Naive B cell (primary cell): Measurements from ENCODE around the gene PHLDB3. TPM values are rescaled to one million over a fixed set of nuclear protein-coding genes. Genes with fewer than 3 reads are reported as not detected.

Experiments used
- ATAC-seq, 2 donors: fragments of 150-1000 bp; cut with Tn5 transposase; 2 replicates each; pipeline ENCODE4 v1.10.0; 2021; ENCODE audit warnings: low read depth in 2 of 2, mild to moderate bottlenecking in 2 of 2, moderate library complexity in 2 of 2
- DNase-seq: peaks from one replicate; pipeline ENCODE4 v3.0.0; 2022
- H3K27ac Mint-ChIP-seq, 6 donors: one replicate each; pipeline ENCODE4 v1.8.0; 2020 to 2022; ENCODE audit warnings: mild to moderate bottlenecking in 6 of 6, mixed read lengths in 6 of 6, moderate library complexity in 5 of 6, inconsistent platforms in 2 of 6
- H3K27me3 Mint-ChIP-seq, 3 donors: one replicate each; pipeline ENCODE4 v1.8.0; 2021 to 2022; ENCODE audit warnings: mixed read lengths in 3 of 3, mild to moderate bottlenecking in 1 of 3
- H3K36me3 Mint-ChIP-seq, 2 donors: one replicate each; pipeline ENCODE4 v1.8.0; 2020 to 2022; ENCODE audit warnings: mixed read lengths in 2 of 2, inconsistent platforms in 1 of 2, mild to moderate bottlenecking in 1 of 2
- H3K4me1 Mint-ChIP-seq, 3 donors: one replicate each; pipeline ENCODE4 v1.8.0; 2020 to 2022; ENCODE audit warnings: mixed read lengths in 3 of 3, inconsistent platforms in 1 of 3, mild to moderate bottlenecking in 1 of 3, moderate library complexity in 1 of 3
- H3K4me3 Mint-ChIP-seq, 8 donors: one replicate each; pipeline ENCODE4 v1.8.0; 2020 to 2022; ENCODE audit warnings: mild to moderate bottlenecking in 8 of 8, mixed read lengths in 8 of 8, moderate library complexity in 8 of 8, inconsistent platforms in 2 of 8
- H3K9me3 Mint-ChIP-seq, 7 donors: one replicate each; pipeline ENCODE4 v1.8.0; 2020 to 2022; ENCODE audit warnings: mixed read lengths in 7 of 7, mild to moderate bottlenecking in 5 of 7, inconsistent platforms in 2 of 7, moderate library complexity in 1 of 7
- polyA plus RNA-seq, 6 donors: library from polyadenylated mRNA; unstranded; fragments of 300-500 nt; fragmentation: Illumina TruSeq; gene quantifications; one replicate each; pipeline ENCODE4 v1.2.3, GENCODE V29; 2021; ENCODE audit warnings: low read depth in 6 of 6

PHLDB3 gene
- polyA plus RNA-seq, 6 donors from 2014 or later, result 0.26 to 4.2 (median 2.5) TPM

DNA sequence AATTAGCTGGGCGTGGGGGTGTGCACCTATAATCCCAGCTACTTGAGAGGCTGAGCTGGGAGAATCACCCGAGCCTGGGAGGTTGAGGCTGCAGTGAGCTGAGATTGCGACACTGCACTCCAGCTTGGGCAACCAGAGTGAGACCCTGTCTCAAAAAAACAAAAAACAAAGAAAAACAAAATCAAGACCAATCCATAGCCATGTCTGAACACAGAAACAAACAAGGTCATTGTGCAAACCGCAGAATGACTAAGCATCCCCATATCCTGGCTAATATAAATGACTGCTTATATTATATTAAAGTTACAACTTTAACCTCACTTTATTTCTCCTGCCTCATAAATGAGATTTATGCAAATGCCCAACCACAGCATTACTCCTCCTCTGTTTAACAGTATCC, 36.8 kb downstream of the PHLDB3 start:
- ATAC-seq (no peak), DNase-seq (no peak)
- no peak overlapping the region for H3K27ac Mint-ChIP-seq
- peaks cover 6 to 14% (median 11%) of the 10 kb centered on the region in 3 donors for H3K27me3 Mint-ChIP-seq
- no peaks in the 10 kb centered on the region for H3K9me3 Mint-ChIP-seq
- H3K36me3 Mint-ChIP-seq, result no peaks in the 10 kb centered on the region
- no peak overlapping the region for H3K4me3 Mint-ChIP-seq
- peaks cover 11 to 15% (median 12%) of the 10 kb centered on the region in 3 donors for H3K4me1 Mint-ChIP-seq

DNA sequence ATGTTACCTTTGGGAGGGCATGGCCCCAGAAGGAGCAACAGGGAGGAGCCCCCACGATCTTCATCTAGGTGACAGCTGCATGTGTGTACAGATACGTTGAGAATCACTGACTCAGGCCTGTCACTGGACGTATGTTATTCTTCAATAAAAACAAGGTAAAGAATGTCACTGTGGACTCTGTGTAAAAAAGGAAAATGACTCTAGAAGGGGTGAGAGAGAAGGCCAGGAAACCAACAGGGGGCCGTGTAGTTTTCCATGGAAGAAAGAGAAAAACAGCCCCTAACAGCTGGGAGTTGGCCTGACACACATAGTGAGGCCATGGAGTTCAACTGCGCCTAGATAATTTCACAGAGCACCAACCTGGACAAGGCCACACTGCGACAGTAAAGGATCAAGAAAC, 37.3 kb downstream of the PHLDB3 start:
- H3K9me3 Mint-ChIP-seq, result no peaks in the 10 kb centered on the region
- H3K27me3 Mint-ChIP-seq, result peaks cover 6 to 14% (median 11%) of the 10 kb centered on the region in 3 donors
- H3K36me3 Mint-ChIP-seq, result no peaks in the 10 kb centered on the region
- H3K27ac Mint-ChIP-seq, result peak overlapping the region in 1 of 6 donors; percentile 13
- H3K4me1 Mint-ChIP-seq, result peaks cover 11 to 15% (median 14%) of the 10 kb centered on the region in 3 donors
- DNase-seq (no peak), ATAC-seq (no peak)
- peak overlapping the region in 1 of 8 donors; percentile 11 for H3K4me3 Mint-ChIP-seq

DNA sequence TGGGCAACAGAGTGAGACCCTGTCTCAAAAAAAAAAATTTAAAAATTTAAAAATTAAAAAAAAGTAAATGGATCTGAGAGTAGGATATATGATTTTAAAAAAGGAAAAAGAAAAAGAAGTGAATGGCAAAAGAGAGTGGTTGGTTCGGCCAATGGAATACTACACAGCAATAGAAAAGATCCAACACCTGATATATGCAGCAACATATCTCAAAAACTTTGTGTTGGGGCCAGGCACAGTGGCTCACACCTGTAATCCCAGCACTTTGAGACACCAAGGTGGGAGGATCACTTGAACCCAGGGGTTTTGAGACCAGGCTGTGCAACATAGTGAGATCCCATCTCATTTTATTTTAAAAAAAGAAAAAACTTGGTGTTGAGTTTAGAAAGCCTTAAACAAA, 37.8 kb downstream of the PHLDB3 start:
- H3K27ac Mint-ChIP-seq, result no peak overlapping the region

DNA sequence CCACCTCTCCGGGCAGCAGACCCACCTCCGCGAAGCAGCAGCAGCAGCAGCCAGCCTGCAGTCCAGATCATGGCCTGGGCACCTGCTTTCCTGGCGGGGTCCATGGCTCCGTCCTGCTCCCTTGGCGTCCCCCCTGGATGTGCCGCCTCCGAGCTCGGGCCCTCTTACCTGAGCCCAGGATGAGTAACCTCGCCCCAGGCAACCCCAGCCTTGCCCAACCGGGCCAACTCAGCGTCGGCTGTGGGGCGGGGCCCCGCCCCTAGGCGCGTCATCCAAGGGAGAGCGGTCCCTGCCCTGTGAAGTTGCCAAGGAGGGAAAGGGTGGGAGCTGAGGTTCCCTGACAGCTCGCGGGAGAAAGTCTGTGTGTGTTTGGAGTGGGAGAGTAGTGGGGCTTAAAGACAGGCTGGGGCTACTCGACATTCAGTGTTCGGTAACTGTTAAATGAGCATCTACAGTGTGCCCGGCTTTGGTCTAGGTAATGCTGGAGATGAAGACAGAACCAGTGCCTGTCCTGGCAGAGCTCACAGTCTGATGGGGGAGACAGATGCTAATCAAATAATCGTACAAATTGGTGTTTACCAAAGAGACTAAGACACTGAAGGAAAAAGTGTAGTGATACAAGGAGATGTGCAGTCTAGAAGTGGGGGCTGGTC, 39.0 kb downstream of the PHLDB3 start, which contains the start of gene LYPD3:
Gene LYPD3 (minus strand): TSS at position 141 of the 653 bp plus-strand sequence. CDS start 37 bp downstream, at position 104.
- DNase-seq, result no peak
- no peaks in the 10 kb centered on the region for H3K36me3 Mint-ChIP-seq
- H3K4me1 Mint-ChIP-seq, result peaks cover 15 to 17% (median 15%) of the 10 kb centered on the region in 3 donors
- peak within 1 kb of the TSS; percentile 42 to 97 (median 95) for H3K4me3 Mint-ChIP-seq
- no peaks in the 10 kb centered on the region for H3K9me3 Mint-ChIP-seq
- peak within 1 kb of the TSS; percentile 1 to 91 (median 37) for H3K27ac Mint-ChIP-seq
- H3K27me3 Mint-ChIP-seq, result peaks cover 6 to 19% (median 11%) of the 10 kb centered on the region in 3 donors
- ATAC-seq, result no peak

More for the DNA sequence above, 37.8 kb downstream of the PHLDB3 start:
- ATAC-seq (no peak), DNase-seq (no peak)
- Mint-ChIP-seq H3K27me3 (peaks cover 6 to 14% (median 11%) of the 10 kb centered on the region in 3 donors), H3K36me3 (no peaks in the 10 kb centered on the region), H3K4me3 (no peak overlapping the region), H3K9me3 (no peaks in the 10 kb centered on the region), H3K4me1 (peaks cover 14 to 15% (median 15%) of the 10 kb centered on the region in 3 donors)

DNA sequence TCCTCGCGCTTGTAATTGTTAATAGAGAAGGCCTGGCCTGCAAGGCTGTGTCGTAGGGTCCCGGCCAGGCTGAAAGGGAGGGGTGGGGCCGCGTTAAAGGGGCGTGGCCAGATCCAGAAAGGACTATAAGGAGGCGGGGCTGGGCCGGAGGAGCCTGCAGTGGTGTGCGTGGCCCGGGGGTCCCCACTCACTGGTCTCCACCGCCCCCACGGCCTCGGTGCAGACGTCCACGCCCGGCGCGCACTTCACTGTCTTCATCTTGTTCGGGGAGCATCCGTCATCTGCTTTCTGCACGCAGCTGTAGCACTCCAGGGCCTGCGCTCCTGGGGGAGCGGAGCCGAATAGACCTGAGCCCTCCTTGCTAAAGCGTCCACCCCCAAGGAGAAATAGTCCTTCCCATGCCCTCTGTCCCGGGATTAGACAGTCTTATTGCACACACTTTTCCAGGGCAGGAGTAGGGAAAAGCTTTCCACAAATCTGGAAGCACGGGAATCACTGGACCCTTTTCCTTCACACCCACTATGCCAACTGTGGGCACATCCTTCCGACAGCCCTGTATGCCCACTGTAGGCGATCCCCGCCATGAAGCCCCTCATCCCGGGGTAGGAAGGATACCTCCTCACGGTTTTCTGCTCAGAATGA, 40.3 kb downstream of the PHLDB3 start:
- Mint-ChIP-seq H3K36me3 (no peaks in the 10 kb centered on the region), H3K4me1 (peaks cover 15 to 17% (median 15%) of the 10 kb centered on the region in 3 donors), H3K27me3 (peaks cover 10 to 19% (median 11%) of the 10 kb centered on the region in 3 donors), H3K4me3 (peak overlapping the region; percentile 87 to 97 (median 96)), H3K27ac (peak overlapping the region; percentile 91 to 98 (median 96)), H3K9me3 (no peaks in the 10 kb centered on the region)
- no peak for DNase-seq
- ATAC-seq, result peak; percentile 26 to 37

DNA sequence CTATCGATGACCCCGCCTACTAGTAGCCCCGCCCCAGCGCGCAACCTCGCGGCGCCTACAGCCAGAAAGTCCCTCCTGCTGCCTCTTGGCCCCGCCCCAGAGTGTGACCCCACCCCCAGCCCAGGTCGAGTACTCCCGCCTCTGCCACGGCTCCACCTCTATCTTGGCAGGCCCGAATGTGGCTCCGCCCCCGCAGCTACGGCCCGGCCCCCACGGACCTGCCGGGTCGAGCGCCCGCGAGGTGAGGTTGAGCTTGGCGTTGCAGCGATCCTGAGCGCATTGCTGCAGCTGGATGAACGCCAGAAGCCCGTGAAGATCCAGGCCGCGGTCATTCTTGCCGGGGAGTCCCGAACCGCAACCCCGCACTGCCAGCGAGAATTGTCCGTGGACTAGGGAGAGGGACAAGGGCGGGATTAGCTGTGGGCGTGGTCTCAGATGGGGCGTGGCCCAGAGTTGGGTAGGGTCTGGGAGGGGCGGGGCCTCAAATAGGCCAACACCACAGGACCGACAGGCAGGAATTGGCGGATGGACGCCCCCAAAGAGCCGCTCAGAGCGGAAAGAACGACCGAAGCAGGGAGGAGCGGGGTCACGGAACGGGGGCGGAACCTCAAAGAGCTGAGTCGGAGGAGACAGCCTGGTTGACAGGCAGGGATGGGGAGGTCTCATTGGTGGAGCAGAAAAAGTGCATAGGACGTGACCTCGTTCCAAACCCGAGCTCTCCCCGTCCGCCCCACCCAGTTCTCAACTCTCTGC, 41.0 kb downstream of the PHLDB3 start:
- ATAC-seq (peak; percentile 86 to 87), DNase-seq (peak; percentile 97)
- no peaks in the 10 kb centered on the region for H3K9me3 Mint-ChIP-seq
- peak overlapping the region; percentile 91 to 98 (median 96) for H3K27ac Mint-ChIP-seq
- peaks cover 10 to 19% (median 11%) of the 10 kb centered on the region in 3 donors for H3K27me3 Mint-ChIP-seq
- no peaks in the 10 kb centered on the region for H3K36me3 Mint-ChIP-seq
- H3K4me3 Mint-ChIP-seq, result peak overlapping the region; percentile 87 to 97 (median 96)
- H3K4me1 Mint-ChIP-seq, result peaks cover 15 to 17% (median 15%) of the 10 kb centered on the region in 3 donors

DNA sequence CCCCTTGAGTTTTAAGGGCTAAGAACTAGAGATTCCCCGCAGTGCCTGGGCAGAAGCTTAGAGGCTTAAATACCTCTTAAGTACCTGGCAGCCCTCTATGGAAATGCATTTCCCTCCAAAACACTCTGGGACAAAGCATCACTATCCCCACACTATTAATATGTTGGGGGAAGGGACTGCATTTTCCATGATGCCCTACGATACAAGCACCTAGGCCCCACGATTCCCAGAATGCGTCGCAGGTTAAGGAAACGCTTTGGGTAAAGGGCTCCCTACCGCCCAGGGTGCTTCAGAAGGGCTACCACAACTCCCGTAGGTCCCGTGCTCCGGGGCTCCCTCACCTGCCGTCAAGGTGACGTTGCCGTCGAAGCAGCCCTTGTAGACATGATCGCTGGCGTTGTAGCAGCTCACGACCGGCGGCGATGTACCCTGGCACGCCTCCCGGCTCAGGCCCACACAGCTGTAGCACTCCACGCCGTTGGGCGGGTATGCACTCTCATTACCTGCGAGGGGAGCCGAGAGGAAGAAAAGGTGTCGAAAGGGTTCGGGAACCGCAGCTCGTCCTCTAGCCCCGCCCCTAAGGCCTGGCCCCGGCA, 41.7 kb downstream of the PHLDB3 start:
- Mint-ChIP-seq H3K9me3 (no peaks in the 10 kb centered on the region), H3K36me3 (no peaks in the 10 kb centered on the region), H3K4me3 (peak overlapping the region; percentile 87 to 97 (median 96)), H3K27ac (peak overlapping the region; percentile 91 to 98 (median 96)), H3K4me1 (peaks cover 15 to 17% (median 15%) of the 10 kb centered on the region in 3 donors), H3K27me3 (peaks cover 10 to 19% (median 11%) of the 10 kb centered on the region in 3 donors)
- DNase-seq (no peak), ATAC-seq (no peak)

DNA sequence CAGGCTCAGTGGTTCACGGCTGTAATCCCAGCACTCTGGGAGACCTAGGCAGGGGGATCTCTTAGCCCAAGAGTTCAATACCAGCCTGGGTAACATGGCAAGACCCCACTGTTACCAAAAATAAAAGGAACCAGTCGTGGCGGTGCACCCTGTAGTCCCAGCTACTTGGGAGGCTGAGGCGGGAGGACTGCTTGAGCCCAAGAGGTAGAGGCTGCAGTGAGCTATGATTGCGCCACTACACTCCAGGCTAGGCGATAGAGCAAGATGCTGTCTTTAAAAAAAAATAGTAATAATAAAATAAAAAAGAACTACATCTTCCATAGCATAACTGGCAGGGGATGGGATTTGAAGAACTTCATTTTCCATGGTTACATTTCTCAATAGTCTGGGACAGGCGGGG, 42.2 kb downstream of the PHLDB3 start:
- H3K4me3 Mint-ChIP-seq, result peak overlapping the region in 4 of 8 donors; percentile 16 to 97 (median 96)
- no peak for DNase-seq
- no peak overlapping the region for H3K27ac Mint-ChIP-seq
- ATAC-seq, result no peak
- H3K36me3 Mint-ChIP-seq, result no peaks in the 10 kb centered on the region
- no peaks in the 10 kb centered on the region for H3K9me3 Mint-ChIP-seq
- H3K27me3 Mint-ChIP-seq, result peaks cover 10 to 19% (median 11%) of the 10 kb centered on the region in 3 donors
- H3K4me1 Mint-ChIP-seq, result peaks cover 15 to 17% (median 15%) of the 10 kb centered on the region in 3 donors

DNA sequence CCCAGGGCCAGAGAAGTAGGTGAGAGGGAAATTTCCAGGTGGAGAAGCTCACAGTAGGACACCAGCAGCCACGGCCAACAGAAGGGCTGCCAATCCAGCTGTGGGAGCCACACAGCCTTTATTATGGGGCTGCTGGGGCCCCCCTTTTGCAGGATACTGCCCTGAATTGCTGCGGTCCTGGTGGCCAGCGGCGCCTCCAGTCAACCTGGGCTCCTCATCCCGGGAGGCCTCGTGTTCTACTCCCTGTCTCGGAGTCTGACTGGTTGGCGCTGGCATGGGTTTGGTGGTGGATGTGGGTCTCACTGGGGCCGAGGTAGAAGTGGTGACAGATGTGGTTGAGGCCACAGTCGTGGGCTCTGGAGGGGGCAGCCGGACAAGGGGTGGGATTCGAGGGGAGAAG, 43.2 kb downstream of the PHLDB3 start:
- ATAC-seq (no peak), DNase-seq (no peak)
- Mint-ChIP-seq H3K9me3 (no peaks in the 10 kb centered on the region), H3K27me3 (peaks cover 9 to 22% (median 10%) of the 10 kb centered on the region in 3 donors), H3K4me3 (peak overlapping the region in 3 of 8 donors; percentile 5 to 83 (median 33)), H3K27ac (peak overlapping the region in 3 of 6 donors; percentile 24 to 49 (median 46)), H3K4me1 (peaks cover 15 to 17% (median 15%) of the 10 kb centered on the region in 3 donors), H3K36me3 (no peaks in the 10 kb centered on the region)

DNA sequence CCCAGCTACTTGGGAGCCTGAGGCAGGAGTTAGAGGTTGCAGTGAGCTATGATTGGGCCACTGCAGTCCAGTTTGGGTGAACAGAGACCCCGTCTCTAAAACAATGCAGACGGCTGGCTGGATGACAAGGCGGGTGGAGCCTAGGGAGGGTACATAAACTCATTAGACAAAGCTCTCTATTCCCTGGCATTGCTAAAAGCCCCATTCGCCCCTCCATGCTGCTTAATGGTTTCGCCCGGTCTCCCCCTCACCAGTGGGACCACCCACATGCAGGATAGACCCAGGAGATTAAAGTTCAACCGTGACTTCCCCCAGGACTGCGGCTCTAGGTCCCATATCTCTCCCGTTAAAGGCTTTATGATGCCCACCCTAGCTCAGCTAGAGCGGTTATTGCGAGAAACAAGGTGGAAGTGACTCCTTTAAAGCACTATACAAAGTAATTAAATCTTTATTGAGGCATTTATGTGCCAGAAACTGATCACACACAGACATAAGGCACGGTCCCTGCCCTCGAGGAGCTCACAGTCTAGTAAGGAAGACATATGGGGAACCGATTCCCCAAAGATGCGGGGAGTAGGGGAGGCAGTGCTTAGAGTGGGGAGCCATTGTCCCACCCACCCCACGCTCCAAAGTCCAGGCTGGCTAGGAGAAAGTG, 44.1 kb downstream of the PHLDB3 start:
- ATAC-seq (no peak), DNase-seq (no peak)
- Mint-ChIP-seq H3K36me3 (no peaks in the 10 kb centered on the region), H3K27me3 (peaks cover 1 to 14% (median 4%) of the 10 kb centered on the region in 3 donors), H3K9me3 (no peaks in the 10 kb centered on the region), H3K4me1 (peaks cover 15 to 23% (median 21%) of the 10 kb centered on the region in 3 donors), H3K27ac (peak overlapping the region in 3 of 6 donors; percentile 46 to 59 (median 47)), H3K4me3 (no peak overlapping the region)

DNA sequence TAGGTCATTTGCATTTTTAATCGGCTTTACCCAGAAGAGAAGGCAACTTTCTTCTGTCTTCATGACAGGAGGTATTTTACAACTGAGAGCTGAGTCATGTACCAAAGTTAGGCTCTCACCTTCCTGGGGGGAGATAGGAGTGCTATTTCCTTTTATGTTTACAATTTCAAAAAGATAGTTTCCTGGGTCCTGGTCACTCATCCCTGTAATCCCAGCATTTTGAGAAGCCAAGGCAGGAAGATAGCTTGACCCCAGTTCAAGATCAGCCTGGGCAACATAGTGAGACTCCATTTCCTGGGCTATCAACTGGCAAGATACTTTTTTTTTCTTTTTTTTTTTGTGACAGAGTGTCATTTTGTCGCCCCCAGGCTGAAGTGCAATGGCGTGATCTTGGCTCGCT, 46.7 kb downstream of the PHLDB3 start:
- Mint-ChIP-seq H3K36me3 (peaks cover 0 to under 1% of the 10 kb centered on the region in 2 donors), H3K4me1 (peaks cover 4 to 13% (median 6%) of the 10 kb centered on the region in 3 donors), H3K27ac (no peak overlapping the region), H3K9me3 (peaks cover 0 to under 1% (median 0%) of the 10 kb centered on the region in 7 donors), H3K4me3 (no peak overlapping the region), H3K27me3 (peaks cover under 1 to 18% (median 4%) of the 10 kb centered on the region in 3 donors)
- DNase-seq, result no peak
- no peak for ATAC-seq

DNA sequence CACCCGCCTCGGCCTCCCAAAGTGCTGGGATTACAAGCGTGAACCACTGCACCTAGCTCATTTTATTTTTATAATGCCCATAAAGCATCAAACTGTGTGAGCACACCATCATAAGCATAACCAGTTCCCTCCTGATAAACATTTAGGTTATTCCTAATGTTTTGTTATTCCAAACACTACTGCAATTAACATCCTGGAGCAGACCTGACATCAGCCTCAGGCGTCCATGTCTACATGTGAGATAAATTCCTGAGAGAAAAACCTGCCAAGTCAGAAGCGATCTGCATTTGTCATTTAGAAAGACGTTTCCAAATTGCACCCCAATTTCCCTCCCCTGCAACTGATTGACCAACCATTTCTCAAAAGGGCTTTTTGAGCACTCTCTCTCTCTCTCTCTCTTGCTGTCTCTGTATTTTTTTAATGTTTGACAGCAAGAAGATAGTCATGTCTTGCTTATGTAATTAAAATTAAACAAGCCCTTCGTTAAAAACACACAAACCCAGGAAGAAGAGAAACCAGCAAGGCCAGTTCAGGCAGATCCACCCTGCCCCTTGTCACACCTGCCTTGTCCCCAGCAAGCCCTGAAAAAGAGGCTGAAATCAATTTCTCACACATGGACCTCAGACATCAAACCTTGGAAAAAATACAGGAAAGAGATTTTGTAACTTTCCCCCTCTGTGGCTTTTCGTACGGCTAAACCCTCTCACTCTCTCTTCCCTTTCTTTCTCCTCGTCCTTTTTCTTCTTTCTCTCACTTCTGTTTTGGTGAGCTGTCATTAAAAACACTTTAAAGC, 49.0 kb downstream of the PHLDB3 start:
- no peak overlapping the region for H3K4me3 Mint-ChIP-seq
- peaks cover 0 to 9% of the 10 kb centered on the region in 2 donors for H3K36me3 Mint-ChIP-seq
- H3K9me3 Mint-ChIP-seq, result peaks cover 0 to 11% (median 2%) of the 10 kb centered on the region in 7 donors
- ATAC-seq (no peak), DNase-seq (no peak)
- peak overlapping the region in 3 of 6 donors; percentile 35 to 79 (median 39) for H3K27ac Mint-ChIP-seq
- peaks cover 7 to 21% (median 10%) of the 10 kb centered on the region in 3 donors for H3K27me3 Mint-ChIP-seq
- peaks cover 0 to 10% (median 6%) of the 10 kb centered on the region in 3 donors for H3K4me1 Mint-ChIP-seq
